ENCODE results near the gene NR4A2.
"Not testable (repeated sequence)": the region's sequence is repeated elsewhere in the genome, so short reads cannot be mapped to it uniquely, and the experiment has no call there.

GRCh38 chr2:156293382-156293781 lies 39.1 kb downstream of the NR4A2 start:
- TF ChIP-seq CTCF (IDR thresholded peaks at IDR 0.05); POLR2AphosphoS5 (IDR thresholded peaks at IDR 0.05; ENCODE audit: low read depth, low read length); REST (IDR thresholded peaks at IDR 0.05; ENCODE audit: insufficient read depth in 1 of 2, low read depth in 2 of 2, low read length in 1 of 2); SIN3A (IDR thresholded peaks at IDR 0.05; ENCODE audit: borderline replicate concordance, insufficient read depth, low read depth, low read length); TCF7L2 (IDR thresholded peaks at IDR 0.05; ENCODE audit: low read depth, low read length): not testable (repeated sequence)
